ENCODE measurements around the gene ZBTB16. TPM values are rescaled to one million over a fixed set of nuclear protein-coding genes. Genes with fewer than 3 reads are reported as not detected.

Gene ZBTB16
- total RNA-seq, 3 donors from 2014 or later, result 236 to 358 (median 271) TPM

GRCh38 chr11:114094516-114094915 is 35.0 kb downstream of the ZBTB16 start:
- Histone ChIP-seq H3K27ac (no peak overlapping the region), H3K9me3 (no peaks in the 10 kb centered on the region), H3K27me3 (no peaks in the 10 kb centered on the region), H3K4me3 (no peak overlapping the region), H3K36me3 (no peaks in the 10 kb centered on the region), H3K4me1 (peaks cover 4 to 9% of the 10 kb centered on the region in 2 donors)
- DNase-seq (ENCODE audit: low spot score in 2 of 2), result no peak
- TF ChIP-seq POLR2AphosphoS5 (IDR thresholded peaks at IDR 0.05) (no peak), POLR2A (IDR thresholded peaks at IDR 0.05) (no peak), CTCF (IDR thresholded peaks at IDR 0.05) (no peak)
- intact Hi-C loops (cut with DNase I; ENCODE audit: low total_unique reads), result no loop called here

DNA sequence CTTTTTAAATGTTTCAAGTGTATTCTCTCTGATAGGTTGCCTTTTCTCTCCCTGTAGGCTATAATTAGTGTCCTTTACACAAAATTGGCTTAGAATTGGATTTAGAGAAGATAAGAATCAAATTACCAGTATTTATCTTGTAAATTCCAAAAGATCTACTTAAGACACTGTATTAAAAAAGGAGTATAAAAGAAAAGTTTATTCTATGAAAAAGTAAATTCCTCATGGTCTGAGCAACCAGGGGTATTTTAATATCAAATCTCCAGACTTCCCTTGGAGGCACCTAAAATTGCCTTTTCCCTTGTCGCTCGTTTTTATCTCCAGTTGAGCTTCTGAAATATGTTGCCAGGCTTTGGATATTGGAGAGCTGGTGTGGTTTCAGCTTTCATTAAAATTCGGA is 36.4 kb downstream of the ZBTB16 start:
- intact Hi-C loops (cut with DNase I; ENCODE audit: low total_unique reads), result no loop called here
- no peak overlapping the region for H3K4me3 ChIP-seq
- H3K27me3 ChIP-seq, result no peaks in the 10 kb centered on the region
- no peaks in the 10 kb centered on the region for H3K9me3 ChIP-seq
- H3K27ac ChIP-seq, result no peak overlapping the region
- H3K36me3 ChIP-seq, result no peaks in the 10 kb centered on the region
- H3K4me1 ChIP-seq, result peaks cover 0 to 9% of the 10 kb centered on the region in 2 donors
- no peak for TF ChIP-seq POLR2A (IDR thresholded peaks at IDR 0.05)
- TF ChIP-seq POLR2AphosphoS5 (IDR thresholded peaks at IDR 0.05), result no peak
- no peak for TF ChIP-seq CTCF (IDR thresholded peaks at IDR 0.05)
- DNase-seq (ENCODE audit: low spot score in 2 of 2), result no peak

- no peak overlapping the region for H3K27ac ChIP-seq
- no peak for DNase-seq (ENCODE audit: low spot score in 2 of 2)
- H3K9me3 ChIP-seq, result no peaks in the 10 kb centered on the region
- no peak for TF ChIP-seq POLR2AphosphoS5 (IDR thresholded peaks at IDR 0.05)
- TF ChIP-seq POLR2A (IDR thresholded peaks at IDR 0.05), result no peak
- no peak for TF ChIP-seq CTCF (IDR thresholded peaks at IDR 0.05)
- H3K4me3 ChIP-seq, result no peak overlapping the region
- H3K27me3 ChIP-seq, result no peaks in the 10 kb centered on the region
- H3K36me3 ChIP-seq, result no peaks in the 10 kb centered on the region
- intact Hi-C loops (cut with DNase I; ENCODE audit: low total_unique reads), result no loop called here
- H3K4me1 ChIP-seq, result peaks cover 0 to 6% of the 10 kb centered on the region in 2 donors
These were observed 38.3 kb downstream of the ZBTB16 start for GRCh38 chr11:114097832-114098231.

GRCh38 chr11:114098927-114099326 is 39.4 kb downstream of the ZBTB16 start:
- Histone ChIP-seq H3K9me3 (no peaks in the 10 kb centered on the region), H3K4me3 (no peak overlapping the region), H3K27me3 (no peaks in the 10 kb centered on the region), H3K27ac (no peak overlapping the region), H3K4me1 (peaks cover 3 to 6% of the 10 kb centered on the region in 2 donors), H3K36me3 (no peaks in the 10 kb centered on the region)
- TF ChIP-seq CTCF (IDR thresholded peaks at IDR 0.05), result no peak
- no peak for TF ChIP-seq POLR2AphosphoS5 (IDR thresholded peaks at IDR 0.05)
- no peak for TF ChIP-seq POLR2A (IDR thresholded peaks at IDR 0.05)
- no peak for DNase-seq (ENCODE audit: low spot score in 2 of 2)
- intact Hi-C loops (cut with DNase I; ENCODE audit: low total_unique reads), result no loop called here

DNA sequence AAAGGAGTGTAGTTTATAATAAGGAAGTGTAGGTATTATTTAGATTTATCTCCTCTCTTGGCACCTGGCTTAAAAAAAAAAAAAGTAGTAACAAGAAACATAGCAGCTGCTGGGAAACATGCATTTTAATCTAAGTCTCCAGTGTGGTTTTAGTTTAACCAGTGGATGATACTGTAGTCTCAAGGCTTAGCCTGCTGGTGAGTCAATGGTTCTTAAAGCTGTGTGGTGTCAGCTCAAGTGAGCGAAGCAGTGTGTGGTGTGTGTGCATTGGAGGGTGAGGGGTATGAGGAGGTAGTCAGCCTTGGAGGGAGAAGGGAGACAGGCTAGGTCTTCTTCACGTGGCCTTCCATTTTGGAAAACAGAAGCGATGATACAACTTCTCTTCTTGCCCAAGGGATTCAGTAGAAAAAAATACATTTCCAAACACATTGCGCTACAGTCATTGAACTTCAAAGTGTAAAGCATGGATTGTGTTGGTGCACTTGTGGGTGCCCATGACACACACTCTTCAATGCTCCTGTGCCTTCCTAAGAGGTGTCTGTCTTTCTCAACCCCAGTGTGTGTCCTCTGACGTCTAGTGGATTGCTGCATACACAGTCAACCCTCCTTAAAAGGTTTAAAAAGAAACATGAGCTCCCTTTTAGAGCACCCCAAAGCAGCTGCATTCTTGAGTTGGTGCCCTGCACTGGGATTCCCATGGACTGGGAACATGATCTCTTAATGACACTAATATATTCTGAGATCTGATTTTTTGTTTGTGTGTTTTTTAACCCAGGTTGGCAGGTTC is 40.1 kb downstream of the ZBTB16 start:
- H3K27me3 ChIP-seq, result no peaks in the 10 kb centered on the region
- no peak for DNase-seq (ENCODE audit: low spot score in 2 of 2)
- H3K27ac ChIP-seq, result no peak overlapping the region
- peaks cover 3 to 6% of the 10 kb centered on the region in 2 donors for H3K4me1 ChIP-seq
- H3K4me3 ChIP-seq, result no peak overlapping the region
- TF ChIP-seq CTCF (IDR thresholded peaks at IDR 0.05) (no peak), POLR2A (IDR thresholded peaks at IDR 0.05) (no peak), POLR2AphosphoS5 (IDR thresholded peaks at IDR 0.05) (no peak)
- no peaks in the 10 kb centered on the region for H3K36me3 ChIP-seq
- H3K9me3 ChIP-seq, result no peaks in the 10 kb centered on the region
- intact Hi-C loops (cut with DNase I; ENCODE audit: low total_unique reads), result no loop called here
